ENCODE measurements around the gene CNN3.

CNN3 gene

DNA sequence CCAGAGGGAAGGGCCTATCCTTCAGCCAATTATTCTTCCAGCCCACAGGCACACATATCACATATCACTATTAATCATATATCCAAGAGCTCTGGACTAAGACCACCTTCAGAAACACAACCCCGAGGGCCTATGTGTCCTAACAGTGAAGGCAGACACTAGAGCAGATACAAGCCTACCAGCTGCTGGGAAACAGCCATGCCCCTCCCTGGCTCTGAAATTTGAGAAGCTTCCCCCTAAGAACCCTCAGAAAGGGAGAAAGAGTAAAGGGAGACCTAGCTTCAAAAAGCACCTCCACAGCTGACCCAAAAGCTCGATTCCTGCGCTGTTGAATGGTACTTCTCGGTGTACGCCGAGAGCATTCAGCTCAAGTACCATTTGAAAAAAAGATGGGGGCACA lies 17.4 kb downstream of the CNN3 start:
- no peak overlapping the region for H3K4me3 ChIP-seq (replicated peaks; ENCODE audit: low read depth, low read length)
- DNase-seq (ENCODE audit: low read depth), result no peak
- TF ChIP-seq, protein P1, sequence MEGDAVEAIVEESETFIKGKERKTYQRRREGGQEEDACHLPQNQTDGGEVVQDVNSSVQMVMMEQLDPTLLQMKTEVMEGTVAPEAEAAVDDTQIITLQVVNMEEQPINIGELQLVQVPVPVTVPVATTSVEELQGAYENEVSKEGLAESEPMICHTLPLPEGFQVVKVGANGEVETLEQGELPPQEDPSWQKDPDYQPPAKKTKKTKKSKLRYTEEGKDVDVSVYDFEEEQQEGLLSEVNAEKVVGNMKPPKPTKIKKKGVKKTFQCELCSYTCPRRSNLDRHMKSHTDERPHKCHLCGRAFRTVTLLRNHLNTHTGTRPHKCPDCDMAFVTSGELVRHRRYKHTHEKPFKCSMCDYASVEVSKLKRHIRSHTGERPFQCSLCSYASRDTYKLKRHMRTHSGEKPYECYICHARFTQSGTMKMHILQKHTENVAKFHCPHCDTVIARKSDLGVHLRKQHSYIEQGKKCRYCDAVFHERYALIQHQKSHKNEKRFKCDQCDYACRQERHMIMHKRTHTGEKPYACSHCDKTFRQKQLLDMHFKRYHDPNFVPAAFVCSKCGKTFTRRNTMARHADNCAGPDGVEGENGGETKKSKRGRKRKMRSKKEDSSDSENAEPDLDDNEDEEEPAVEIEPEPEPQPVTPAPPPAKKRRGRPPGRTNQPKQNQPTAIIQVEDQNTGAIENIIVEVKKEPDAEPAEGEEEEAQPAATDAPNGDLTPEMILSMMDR (IDR thresholded peaks at IDR 0.05; ENCODE audit: low read length, missing control alignments), result no peak

DNA sequence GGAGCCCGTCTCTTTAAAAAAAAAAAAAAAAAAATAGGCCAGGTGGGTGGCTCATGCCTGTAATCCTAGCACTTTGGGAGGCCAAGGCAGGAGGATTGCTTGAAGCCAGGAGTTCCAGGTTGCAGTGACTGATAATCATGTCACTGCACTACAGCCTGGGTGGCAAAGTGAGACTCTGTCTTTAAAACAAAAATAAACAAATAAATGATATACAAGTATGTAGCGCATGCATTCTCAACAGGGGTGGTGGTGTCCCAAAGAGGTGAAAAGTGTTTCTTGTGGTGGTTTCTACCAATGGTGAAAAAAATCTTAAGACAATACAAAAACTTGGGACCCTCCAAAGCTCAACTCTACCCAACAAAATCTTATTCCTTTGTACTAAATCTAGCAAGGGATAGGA lies 17.9 kb downstream of the CNN3 start:
- no peak for DNase-seq (ENCODE audit: low read depth)
- TF ChIP-seq, protein P1 (IDR thresholded peaks at IDR 0.05; ENCODE audit: low read length, missing control alignments), result no peak
- H3K4me3 ChIP-seq (replicated peaks; ENCODE audit: low read depth, low read length), result no peak overlapping the region

DNA sequence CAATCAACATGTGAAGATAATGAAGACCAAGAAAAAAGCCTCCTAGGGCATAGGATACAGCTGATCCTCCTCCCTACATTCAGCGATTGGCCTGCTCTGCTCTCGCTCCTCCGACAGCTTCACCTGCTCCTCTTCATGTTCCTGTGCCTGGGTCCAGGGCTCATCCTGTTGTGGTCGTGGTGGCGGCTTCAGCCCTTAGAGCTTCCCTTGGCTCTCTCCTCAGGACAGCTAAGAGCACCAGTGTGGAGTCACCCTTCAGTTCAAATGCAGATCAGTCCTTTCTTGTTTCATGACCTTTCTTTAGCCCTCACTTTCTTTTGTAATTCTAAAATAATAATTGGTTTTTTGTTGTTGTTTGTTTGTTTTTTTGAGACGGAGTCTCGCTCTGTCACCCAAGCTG lies 18.7 kb downstream of the CNN3 start:
- no peak overlapping the region for H3K4me3 ChIP-seq (replicated peaks; ENCODE audit: low read depth, low read length)
- DNase-seq (ENCODE audit: low read depth), result no peak
- TF ChIP-seq, protein P1 (IDR thresholded peaks at IDR 0.05; ENCODE audit: low read length, missing control alignments), result no peak

DNA sequence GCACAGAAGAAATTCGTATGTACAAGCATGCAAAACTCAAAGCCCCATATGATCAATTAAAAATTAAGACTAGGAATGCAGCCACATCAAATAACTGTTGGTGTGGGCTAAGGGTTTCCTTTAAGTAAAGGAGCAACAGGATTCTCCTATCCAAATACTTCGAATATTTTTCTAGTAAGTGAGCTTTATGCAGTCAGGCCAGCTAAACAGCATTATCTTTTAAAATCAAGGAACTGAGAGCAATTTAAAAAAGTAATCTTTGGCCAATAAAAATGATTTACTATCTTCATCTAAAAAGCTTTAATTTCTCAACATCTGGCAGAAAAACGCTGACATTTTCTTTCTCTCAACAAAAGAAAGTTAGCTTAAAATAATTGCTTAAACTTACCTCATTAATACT lies 19.8 kb downstream of the CNN3 start:
- TF ChIP-seq, protein P1 (IDR thresholded peaks at IDR 0.05; ENCODE audit: low read length, missing control alignments), result no peak
- no peak for DNase-seq (ENCODE audit: low read depth)
- H3K4me3 ChIP-seq (replicated peaks; ENCODE audit: low read depth, low read length), result no peak overlapping the region

DNA sequence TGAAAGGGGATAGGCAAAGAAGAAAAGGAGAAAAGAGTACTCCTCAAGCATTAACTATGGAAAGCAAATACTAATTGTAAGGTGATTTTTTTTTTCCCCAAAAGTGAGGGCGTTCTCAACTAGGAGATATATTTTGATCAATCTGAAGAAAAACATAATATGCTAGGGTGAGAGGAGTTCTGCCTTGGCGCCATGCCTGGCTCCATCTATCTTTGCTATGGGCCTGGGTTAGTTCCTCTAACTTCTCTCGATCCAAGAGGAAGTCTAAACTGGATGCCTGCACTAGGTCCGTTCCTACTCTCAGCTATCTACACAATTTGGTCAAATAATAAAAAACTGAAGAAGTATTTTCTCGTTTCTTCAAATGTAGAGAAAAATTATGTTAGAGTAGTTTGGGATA lies 20.5 kb downstream of the CNN3 start:
- no peak overlapping the region for H3K4me3 ChIP-seq (replicated peaks; ENCODE audit: low read depth, low read length)
- TF ChIP-seq, protein P1 (IDR thresholded peaks at IDR 0.05; ENCODE audit: low read length, missing control alignments), result no peak
- DNase-seq (ENCODE audit: low read depth), result no peak

DNA sequence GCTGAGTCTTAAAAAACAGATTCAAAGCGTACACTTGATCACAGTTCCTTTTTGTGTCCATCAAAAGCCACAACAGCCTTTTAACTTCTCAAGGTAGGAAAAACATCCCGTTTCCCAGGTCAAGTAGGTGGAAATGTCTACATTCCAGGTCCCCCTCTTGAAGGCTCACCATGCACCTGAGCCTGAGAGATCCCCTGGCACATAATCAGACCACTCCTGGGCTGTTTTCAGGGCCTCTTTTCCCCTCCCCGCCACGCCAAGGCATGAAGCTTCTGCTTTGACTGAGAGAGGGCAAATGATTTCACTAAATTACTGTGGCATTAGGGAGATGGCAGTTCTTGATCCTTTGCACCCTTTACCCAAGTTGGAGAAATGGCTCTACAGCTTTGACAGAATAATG lies 21.7 kb downstream of the CNN3 start:
- H3K4me3 ChIP-seq (replicated peaks; ENCODE audit: low read depth, low read length), result no peak overlapping the region
- DNase-seq (ENCODE audit: low read depth), result no peak
- TF ChIP-seq, protein P1 (IDR thresholded peaks at IDR 0.05; ENCODE audit: low read length, missing control alignments), result no peak

DNA sequence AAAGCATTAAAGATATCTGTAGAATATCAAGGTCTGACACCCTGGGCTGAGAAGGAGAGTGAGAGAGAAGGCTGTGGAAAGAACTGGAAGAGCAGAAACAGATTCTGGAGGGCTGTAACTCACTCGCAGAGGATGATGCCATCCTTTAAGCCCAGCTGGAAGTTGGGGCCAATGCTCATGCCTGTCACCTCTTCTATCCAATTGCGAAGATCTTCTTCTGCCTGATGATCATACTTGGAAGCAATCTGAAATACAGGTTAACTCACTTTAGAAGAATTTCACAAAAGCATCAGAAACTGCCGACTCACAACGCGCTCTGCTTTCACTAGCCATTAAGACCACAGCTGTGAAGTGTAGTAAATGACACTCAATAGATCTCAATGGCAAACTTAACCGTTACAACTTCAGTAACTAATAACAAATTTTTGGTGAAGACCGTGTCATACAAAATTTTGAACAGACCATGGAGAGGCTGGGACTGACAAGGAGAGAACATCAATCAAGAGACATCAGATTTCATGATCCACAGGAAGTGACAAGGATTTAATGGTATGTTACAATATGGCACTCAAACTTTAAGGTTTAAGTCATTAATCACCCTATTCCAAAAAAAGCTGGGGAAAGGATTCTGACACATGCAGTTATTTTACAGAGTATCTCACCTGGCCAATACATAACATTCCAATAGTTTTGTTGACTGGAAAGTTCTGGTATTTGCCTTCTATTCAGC lies 23.5 kb downstream of the CNN3 start:
- DNase-seq (ENCODE audit: low read depth), result no peak
- H3K4me3 ChIP-seq (replicated peaks; ENCODE audit: low read depth, low read length), result no peak overlapping the region
- TF ChIP-seq, protein P1 (IDR thresholded peaks at IDR 0.05; ENCODE audit: low read length, missing control alignments), result no peak

All from fibroblast of pulmonary artery (primary cell).